ENCODE results near the gene RBP3.

Gene RBP3

DNA sequence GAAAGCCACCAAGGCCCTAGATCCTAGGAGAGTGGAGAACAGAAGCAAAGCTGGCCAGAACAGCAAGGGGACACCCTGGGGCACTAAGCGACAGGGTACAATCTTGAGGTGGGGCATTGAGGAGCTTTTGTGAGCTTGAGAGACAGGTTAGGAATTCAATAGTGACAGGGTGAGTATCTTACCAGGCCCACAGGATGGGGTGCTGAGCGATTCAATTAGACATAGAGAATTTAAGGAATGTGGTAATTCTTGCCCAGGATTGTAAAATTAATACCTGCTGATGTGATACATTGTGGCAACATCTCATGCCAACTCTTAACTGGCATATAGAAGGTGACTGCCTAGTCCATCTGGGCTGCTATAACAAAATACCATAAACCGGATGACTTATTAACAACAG lies 14.0 kb downstream of the RBP3 start:
- Histone ChIP-seq H3K36me3 (replicated peaks; ENCODE audit: insufficient read depth, low read length) (no peaks in the 10 kb centered on the region), H3K9me3 (replicated peaks; ENCODE audit: insufficient read depth, low read length) (no peaks in the 10 kb centered on the region), H3K27me3 (replicated peaks; ENCODE audit: insufficient read depth, low read length) (peaks cover 49% of the 10 kb centered on the region), H3K79me2 (ENCODE audit: low read length) (no peaks in the 10 kb centered on the region), H3F3A (ENCODE audit: insufficient read depth, low read length) (no peaks in the 10 kb centered on the region; the same call in 1 of the 2 replicates), H3K27ac (ENCODE audit: low read length) (no peak overlapping the region), H3K4me2 (ENCODE audit: low read depth, low read length) (no peak overlapping the region), H2AFZ (ENCODE audit: low read length) (no peak overlapping the region), H3K9me2 (replicated peaks; ENCODE audit: insufficient read depth, low read length) (no peaks in the 10 kb centered on the region), H4K20me1 (ENCODE audit: insufficient read depth, low read length) (no peaks in the 10 kb centered on the region; the same call in 1 of the 2 replicates), H3K4me1 (ENCODE audit: low read length) (no peaks in the 10 kb centered on the region), H3K4me3 (ENCODE audit: low read length) (no peak overlapping the region), H3K9ac (ENCODE audit: low read length) (no peak overlapping the region)
- no peak for TF ChIP-seq CTCF (IDR thresholded peaks at IDR 0.05; ENCODE audit: low read length)
- no peak for TF ChIP-seq EZH2 (optimal IDR thresholded peaks at IDR 0.05; ENCODE audit: low read depth, low read length)
- no peak for TF ChIP-seq EZH2phosphoT487 (IDR thresholded peaks at IDR 0.05; ENCODE audit: low read length)
- DNase-seq = no peak

DNA sequence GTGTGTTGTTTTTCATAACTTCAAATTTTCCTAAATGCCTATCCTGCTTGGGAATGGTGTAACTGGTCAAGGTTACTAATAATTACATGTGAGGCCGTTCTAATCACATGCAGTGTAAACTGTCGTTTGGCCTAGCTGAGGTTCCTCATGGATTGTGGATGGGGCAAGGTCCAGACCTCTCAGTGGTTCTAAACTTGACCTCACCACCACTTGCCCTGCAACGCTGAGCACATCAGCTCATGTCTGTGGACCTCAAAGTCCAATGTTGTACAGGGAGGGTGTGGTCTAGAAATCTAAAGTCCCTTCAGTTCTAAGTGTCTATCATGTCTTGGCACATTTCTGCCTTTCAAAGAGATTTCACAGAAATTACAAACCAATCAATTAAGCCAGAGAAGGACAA lies 15.6 kb downstream of the RBP3 start:
- Histone ChIP-seq H3F3A (ENCODE audit: insufficient read depth, low read length) (no peaks in the 10 kb centered on the region; the same call in 1 of the 2 replicates), H4K20me1 (ENCODE audit: insufficient read depth, low read length) (no peaks in the 10 kb centered on the region; the same call in 1 of the 2 replicates), H3K4me1 (ENCODE audit: low read length) (no peaks in the 10 kb centered on the region), H3K4me3 (ENCODE audit: low read length) (no peak overlapping the region), H3K4me2 (ENCODE audit: low read depth, low read length) (no peak overlapping the region), H3K36me3 (replicated peaks; ENCODE audit: insufficient read depth, low read length) (no peaks in the 10 kb centered on the region), H3K27me3 (replicated peaks; ENCODE audit: insufficient read depth, low read length) (peaks cover 61% of the 10 kb centered on the region), H2AFZ (ENCODE audit: low read length) (no peak overlapping the region), H3K27ac (ENCODE audit: low read length) (no peak overlapping the region), H3K79me2 (ENCODE audit: low read length) (no peaks in the 10 kb centered on the region), H3K9me2 (replicated peaks; ENCODE audit: insufficient read depth, low read length) (no peaks in the 10 kb centered on the region), H3K9me3 (replicated peaks; ENCODE audit: insufficient read depth, low read length) (no peaks in the 10 kb centered on the region), H3K9ac (ENCODE audit: low read length) (no peak overlapping the region)
- TF ChIP-seq EZH2phosphoT487 (IDR thresholded peaks at IDR 0.05; ENCODE audit: low read length) (no peak), EZH2 (optimal IDR thresholded peaks at IDR 0.05; ENCODE audit: low read depth, low read length) (no peak), CTCF (IDR thresholded peaks at IDR 0.05; ENCODE audit: low read length) (no peak)
- DNase-seq = no peak

GRCh38 chr10:47364366-47364765 lies 16.2 kb downstream of the RBP3 start:
- Histone ChIP-seq H2AFZ (ENCODE audit: low read length) (no peak overlapping the region), H3K4me3 (ENCODE audit: low read length) (no peak overlapping the region), H3K9ac (ENCODE audit: low read length) (no peak overlapping the region), H3K27me3 (replicated peaks; ENCODE audit: insufficient read depth, low read length) (peaks cover 62% of the 10 kb centered on the region), H3K36me3 (replicated peaks; ENCODE audit: insufficient read depth, low read length) (no peaks in the 10 kb centered on the region), H3K9me2 (replicated peaks; ENCODE audit: insufficient read depth, low read length) (no peaks in the 10 kb centered on the region), H3K4me2 (ENCODE audit: low read depth, low read length) (no peak overlapping the region), H3F3A (ENCODE audit: insufficient read depth, low read length) (no peaks in the 10 kb centered on the region; the same call in 1 of the 2 replicates), H3K4me1 (ENCODE audit: low read length) (no peaks in the 10 kb centered on the region), H3K27ac (ENCODE audit: low read length) (no peak overlapping the region), H3K9me3 (replicated peaks; ENCODE audit: insufficient read depth, low read length) (no peaks in the 10 kb centered on the region), H4K20me1 (ENCODE audit: insufficient read depth, low read length) (no peaks in the 10 kb centered on the region; the same call in 1 of the 2 replicates), H3K79me2 (ENCODE audit: low read length) (no peaks in the 10 kb centered on the region)
- peak; percentile 63 for DNase-seq
- TF ChIP-seq EZH2phosphoT487 (IDR thresholded peaks at IDR 0.05; ENCODE audit: low read length) (no peak), EZH2 (optimal IDR thresholded peaks at IDR 0.05; ENCODE audit: low read depth, low read length) (no peak), CTCF (IDR thresholded peaks at IDR 0.05; ENCODE audit: low read length) (no peak)
